ENCODE data around the gene ENTPD8.

GRCh38 chr9:137456061-137456863, 15.1 kb upstream of the ENTPD8 start:
- TF ChIP-seq CTCF (IDR thresholded peaks at IDR 0.05): no peak
- TF ChIP-seq EZH2 (IDR thresholded peaks at IDR 0.05): no peak

All from neural progenitor cell (in vitro differentiated cells).